Fibroblast of lung (primary cell): ENCODE measurements around the gene SLC43A3. TPM values are rescaled to one million over a fixed set of nuclear protein-coding genes. Genes with fewer than 3 reads are reported as not detected.

Source experiments
- DNase-seq, 2 donors: peaks; one replicate each; pipeline versions ENCODE4 v3.0.0 to v3.0.0-alpha.2; 2010; ENCODE audit warnings: low read depth in 2 of 2
- H2AFZ ChIP-seq: 2 replicates; pipeline ENCODE4 v1.5.1; 2012; ENCODE audit warnings: low read length, control low read depth, inconsistent platforms
- H3K27ac ChIP-seq: 2 replicates; pipeline ENCODE4 v1.5.1; 2011; ENCODE audit warnings: low read length, control low read depth; ENCODE audit not compliant: insufficient read depth
- H3K27me3 ChIP-seq: 2 replicates; pipeline ENCODE4 v1.5.1; 2011; ENCODE audit warnings: mild to moderate bottlenecking, low read length; ENCODE audit not compliant: control insufficient read depth, insufficient read depth
- H3K36me3 ChIP-seq: 2 replicates; pipeline ENCODE4 v1.5.1; 2011; ENCODE audit warnings: low read length; ENCODE audit not compliant: control insufficient read depth, insufficient read depth
- H3K4me1 ChIP-seq: 2 replicates; pipeline ENCODE4 v1.5.1; 2011; ENCODE audit warnings: low read length; ENCODE audit not compliant: control insufficient read depth, insufficient read depth; ENCODE audit errors: extremely low read depth
- H3K4me2 ChIP-seq: 2 replicates; pipeline ENCODE4 v1.5.1; 2011; ENCODE audit warnings: low read length, control low read depth; ENCODE audit not compliant: insufficient read depth; ENCODE audit errors: extremely low read depth
- H3K4me3 ChIP-seq, 4 experiments: fragments of 200-600 bp in 1 of 4; sonication (generic) in 1 of 4; replicated peaks in 1 of 4; 2 replicates each; pipeline ENCODE4 v1.5.1; 2011 to 2016; ENCODE audit warnings: low read length in 4 of 4, low read depth in 3 of 4, mild to moderate bottlenecking in 3 of 4, control low read depth in 2 of 4, inconsistent platforms in 1 of 4, mixed read lengths in 1 of 4; ENCODE audit not compliant: insufficient read depth in 1 of 4; ENCODE audit errors: control extremely low read depth in 1 of 4
- H3K79me2 ChIP-seq: 2 replicates; pipeline ENCODE4 v1.5.1; 2012; ENCODE audit warnings: mild to moderate bottlenecking, low read length, inconsistent platforms; ENCODE audit not compliant: control insufficient read depth, insufficient read depth
- H3K9ac ChIP-seq: 2 replicates; pipeline ENCODE4 v1.5.1; 2011; ENCODE audit warnings: mild to moderate bottlenecking, low read length, control low read depth; ENCODE audit not compliant: insufficient read depth
- H3K9me3 ChIP-seq: 2 replicates; pipeline ENCODE4 v1.5.1; 2012; ENCODE audit warnings: low read depth, low read length; ENCODE audit not compliant: control insufficient read depth, insufficient read depth
- H4K20me1 ChIP-seq: 2 replicates; pipeline ENCODE4 v1.5.1; 2011; ENCODE audit warnings: low read length; ENCODE audit not compliant: control insufficient read depth, insufficient read depth; ENCODE audit errors: extremely low read depth
- CTCF ChIP-seq, 2 donors: IDR thresholded peaks in 1 of 2; conservative IDR thresholded peaks in 1 of 2; 1 replicate in 1 of 2; 2 replicates in 1 of 2; pipeline ENCODE4 v1.5.1; 2011 to 2012; ENCODE audit warnings: low read length in 2 of 2, control low read depth in 1 of 2, inconsistent platforms in 1 of 2, low read depth in 1 of 2, mild to moderate bottlenecking in 1 of 2
- EZH2 ChIP-seq: IDR thresholded peaks from 2 replicates; pipeline ENCODE4 v1.5.1; 2012; ENCODE audit warnings: low read length, control low read depth, mild to moderate bottlenecking; ENCODE audit errors: missing control alignments
- polyA plus RNA-seq, 2 donors: library from polyadenylated mRNA; depleted of rRNA in 1 of 2; stranded (reverse) in 1 of 2; unstranded in 1 of 2; fragments of >200 nt; gene quantifications; 2 replicates each; pipeline ENCODE4 v1.2.1, GENCODE V29; 2011 to 2012; ENCODE audit warnings: missing spikeins in 1 of 2
- total RNA-seq: library from RNA; depleted of rRNA; stranded (reverse); fragments of >200 nt; gene quantifications from 2 replicates; pipeline ENCODE4 v1.2.1, GENCODE V29; 2014

The SLC43A3 gene
- total and polyA plus RNA-seq, 2 donors (not counting 1 experiment from before 2014, with no cell fraction given), result 34.8 to 41.5 TPM

GRCh38 chr11:57458410-57459163 is 31.7 kb upstream of the SLC43A3 start:
- peak; percentile 65 to 80 for TF ChIP-seq CTCF (conservative IDR thresholded peaks at IDR 0.05 in 1 of 2, IDR thresholded peaks at IDR 0.05 in 1 of 2; ENCODE audit: low read depth in 1 of 2, low read length in 2 of 2)
- peak; percentile 90 for TF ChIP-seq EZH2
- Histone ChIP-seq H4K20me1 (no peaks in the 10 kb centered on the region), H3K4me2 (peak overlapping the region; percentile 97), H3K4me3 (peak overlapping the region; percentile 34 to 55 (median 50)), H3K36me3 (no peaks in the 10 kb centered on the region), H3K9me3 (no peaks in the 10 kb centered on the region), H3K4me1 (no peaks in the 10 kb centered on the region), H3K9ac (peak overlapping the region; percentile 30), H3K79me2 (no peaks in the 10 kb centered on the region), H2AFZ (peak overlapping the region; percentile 59), H3K27ac (no peak overlapping the region), H3K27me3 (peaks cover 14% of the 10 kb centered on the region)
- DNase-seq, result no peak

GRCh38 chr11:57458060-57458409 is 31.1 kb upstream of the SLC43A3 start:
- no peaks in the 10 kb centered on the region for H3K4me1 ChIP-seq
- no peaks in the 10 kb centered on the region for H3K36me3 ChIP-seq
- peaks cover 16% of the 10 kb centered on the region for H3K27me3 ChIP-seq
- no peaks in the 10 kb centered on the region for H4K20me1 ChIP-seq
- H3K79me2 ChIP-seq, result no peaks in the 10 kb centered on the region
- H3K9ac ChIP-seq, result no peak overlapping the region
- no peaks in the 10 kb centered on the region for H3K9me3 ChIP-seq
- DNase-seq, result no peak
- no peak for TF ChIP-seq CTCF (conservative IDR thresholded peaks at IDR 0.05 in 1 of 2, IDR thresholded peaks at IDR 0.05 in 1 of 2; ENCODE audit: low read depth in 1 of 2, low read length in 2 of 2)
- H2AFZ ChIP-seq, result no peak overlapping the region
- H3K4me3 ChIP-seq, result peak overlapping the region in 1 of 4 experiments; percentile 55
- no peak overlapping the region for H3K4me2 ChIP-seq
- H3K27ac ChIP-seq, result no peak overlapping the region

- Histone ChIP-seq H3K4me1 (no peaks in the 10 kb centered on the region), H3K27me3 (peaks cover 18% of the 10 kb centered on the region)
Measured at GRCh38 chr11:57457643-57458023, 30.7 kb upstream of the SLC43A3 start.

More at GRCh38 chr11:57457643-57458023, 30.7 kb upstream of the SLC43A3 start:
- Histone ChIP-seq H3K4me3 (no peak overlapping the region), H3K9me3 (no peaks in the 10 kb centered on the region), H3K27ac (no peak overlapping the region), H4K20me1 (no peaks in the 10 kb centered on the region), H3K79me2 (no peaks in the 10 kb centered on the region), H3K36me3 (no peaks in the 10 kb centered on the region), H3K4me2 (peak overlapping the region; percentile 56), H2AFZ (no peak overlapping the region), H3K9ac (no peak overlapping the region)
- TF ChIP-seq EZH2 (no peak), CTCF (conservative IDR thresholded peaks at IDR 0.05 in 1 of 2, IDR thresholded peaks at IDR 0.05 in 1 of 2; ENCODE audit: low read depth in 1 of 2, low read length in 2 of 2) (no peak)
- no peak for DNase-seq
